HepG2 (cell line): ENCODE results near the gene CHST3. TPM values are rescaled to one million over a fixed set of nuclear protein-coding genes. Genes with fewer than 3 reads are reported as not detected.

Experiments used
- ARHGAP35 ChIP-seq: sonication (generic); formaldehyde crosslinking; IDR thresholded peaks from 2 replicates; pipeline ENCODE4 v1.9.0; 2022; ENCODE audit warnings: mild to moderate bottlenecking, inconsistent platforms, moderate library complexity, missing genetic modification reagents, borderline replicate concordance
- BCL3 ChIP-seq: sonication (generic); formaldehyde crosslinking; IDR thresholded peaks from 2 replicates; pipeline ENCODE4 v1.5.1; 2020; ENCODE audit warnings: mild to moderate bottlenecking, missing genetic modification reagents, moderate library complexity
- CCDC6 ChIP-seq: sonication (generic); formaldehyde crosslinking; IDR thresholded peaks from 2 replicates; pipeline ENCODE4 v1.8.1; 2022; ENCODE audit warnings: mild to moderate bottlenecking, missing genetic modification reagents, moderate library complexity
- FOXK1 ChIP-seq: sonication (generic); formaldehyde crosslinking; IDR thresholded peaks from 2 replicates; pipeline ENCODE4 v1.4.0; 2020; ENCODE audit warnings: low read depth, missing genetic modification reagents, borderline replicate concordance
- HIVEP1 ChIP-seq: sonication (generic); formaldehyde crosslinking; IDR thresholded peaks from 2 replicates; pipeline ENCODE4 v1.4.0; 2020; ENCODE audit warnings: mild to moderate bottlenecking, missing genetic modification reagents
- HNF4G ChIP-seq, 2 experiments: sonication (generic) in 1 of 2; formaldehyde crosslinking in 1 of 2; IDR thresholded peaks; 2 replicates each; pipeline versions ENCODE4 v1.4.0 to v1.6.1; 2011 to 2020; ENCODE audit warnings: borderline replicate concordance in 2 of 2, low read depth in 2 of 2, mild to moderate bottlenecking in 2 of 2, low read length in 1 of 2, missing genetic modification reagents in 1 of 2, moderate library complexity in 1 of 2
- IRF2 ChIP-seq: IDR thresholded peaks from 2 replicates; pipeline ENCODE4 v1.6.1; 2018; ENCODE audit warnings: missing genetic modification reagents, missing compliant biosample characterization
- KDM4B ChIP-seq: sonication (generic); formaldehyde crosslinking; IDR thresholded peaks from 2 replicates; pipeline ENCODE4 v1.4.0; 2020; ENCODE audit warnings: missing genetic modification reagents
- KDM5A ChIP-seq: fragments of 200-600 bp; sonication (generic); IDR thresholded peaks from 2 replicates; pipeline ENCODE4 v1.7.0; 2018; ENCODE audit warnings: antibody characterized with exemption, mild to moderate bottlenecking, low read length, borderline replicate concordance
- NFAT5 ChIP-seq: sonication (generic); formaldehyde crosslinking; IDR thresholded peaks from 2 replicates; pipeline ENCODE4 v1.4.0; 2020; ENCODE audit warnings: missing genetic modification reagents
- PAWR ChIP-seq: sonication (generic); formaldehyde crosslinking; IDR thresholded peaks from 2 replicates; pipeline ENCODE4 v1.4.0; 2020; ENCODE audit warnings: missing genetic modification reagents, mild to moderate bottlenecking, borderline replicate concordance
- RFX1 ChIP-seq: fragments of 450-650 bp; IDR thresholded peaks from 2 replicates; pipeline ENCODE4 v1.6.1; 2017
- SP5 ChIP-seq: IDR thresholded peaks from 2 replicates; pipeline ENCODE4 v1.6.1; 2016; ENCODE audit warnings: low read depth, borderline replicate concordance
- TIGD3 ChIP-seq: sonication (generic); formaldehyde crosslinking; IDR thresholded peaks from 2 replicates; pipeline ENCODE4 v1.5.1; 2020; ENCODE audit warnings: mild to moderate bottlenecking, missing genetic modification reagents, borderline replicate concordance
- YEATS4 ChIP-seq: sonication (generic); formaldehyde crosslinking; IDR thresholded peaks from 2 replicates; pipeline ENCODE4 v1.4.0; 2020; ENCODE audit warnings: missing genetic modification reagents, borderline replicate concordance
- ZNF317 ChIP-seq: sonication (generic); formaldehyde crosslinking; IDR thresholded peaks from 2 replicates; pipeline ENCODE4 v1.5.0; 2020; ENCODE audit warnings: mild to moderate bottlenecking, missing genetic modification reagents
- ZNF501 ChIP-seq: sonication (generic); formaldehyde crosslinking; IDR thresholded peaks from 2 replicates; pipeline ENCODE4 v1.5.1; 2020; ENCODE audit warnings: mild to moderate bottlenecking, moderate library complexity, missing genetic modification reagents
- ZNF547 ChIP-seq: sonication (generic); formaldehyde crosslinking; IDR thresholded peaks from 2 replicates; pipeline ENCODE4 v1.5.1; 2020; ENCODE audit warnings: mild to moderate bottlenecking, missing genetic modification reagents
- ZNF792 ChIP-seq: IDR thresholded peaks from 2 replicates; pipeline ENCODE4 v1.6.1; 2016
- polyA plus RNA-seq, 8 experiments: library from polyadenylated mRNA; depleted of rRNA in 3 of 8; stranded (reverse) in 7 of 8; unstranded in 1 of 8; fragments of >200 nt; fragmentation: Illumina TruSeq in 4 of 8; extraction: Trizol in 4 of 8; gene quantifications; 2 replicates each; pipeline versions ENCODE4 v1.2.1 to v1.2.3, GENCODE V29; 2011 to 2016; ENCODE audit warnings: low read depth in 4 of 8, missing spikeins in 1 of 8, mixed read lengths in 1 of 8; ENCODE audit not compliant: insufficient read depth in 1 of 8
- total RNA-seq, 5 experiments: library from RNA; depleted of rRNA; stranded (reverse); fragments of >200 nt; fragmentation: Illumina TruSeq; extraction: Trizol; gene quantifications; 2 replicates each; pipeline ENCODE4 v1.2.3, GENCODE V29; 2016; ENCODE audit warnings: low read depth in 1 of 5
- TF ChIP-seq, protein P1 (sequence below): sonication (generic); formaldehyde crosslinking; IDR thresholded peaks from 2 replicates; pipeline ENCODE4 v1.4.0; 2020; ENCODE audit warnings: mild to moderate bottlenecking, missing genetic modification reagents
- TF ChIP-seq, protein P2 (sequence below): sonication (generic); formaldehyde crosslinking; IDR thresholded peaks from 2 replicates; pipeline ENCODE4 v1.8.1; 2023; ENCODE audit warnings: missing genetic modification reagents, inconsistent platforms, borderline replicate concordance

CHST3 gene
- total and polyA plus RNA-seq, 2 of the 13 experiments (the other 11 are each of a cell fraction or from before 2014, with no cell fraction given), result 7.2 to 18.7 TPM

- TF ChIP-seq NFAT5, result no peak
- TF ChIP-seq TIGD3 (CRISPR knock-in tag), result no peak
- TF ChIP-seq KDM5A, result no peak
- no peak for TF ChIP-seq YEATS4 (CRISPR knock-in tag)
- no peak for TF ChIP-seq FOXK1 (CRISPR knock-in tag)
- TF ChIP-seq BCL3, result 0 out of 2 replicates have a peak, but pooled peaks have one; percentile 51
- TF ChIP-seq ZNF792, result no peak
- TF ChIP-seq CCDC6, result 0 out of 2 replicates have a peak, but pooled peaks have one; percentile 2
- TF ChIP-seq ARHGAP35 (CRISPR knock-in tag), result no peak
- TF ChIP-seq KDM4B (CRISPR knock-in tag), result no peak
- TF ChIP-seq ZNF547, result 0 out of 2 replicates have a peak, but pooled peaks have one; percentile 44
- no peak for TF ChIP-seq SP5 (CRISPR knock-in tag)
- TF ChIP-seq, protein P1, sequence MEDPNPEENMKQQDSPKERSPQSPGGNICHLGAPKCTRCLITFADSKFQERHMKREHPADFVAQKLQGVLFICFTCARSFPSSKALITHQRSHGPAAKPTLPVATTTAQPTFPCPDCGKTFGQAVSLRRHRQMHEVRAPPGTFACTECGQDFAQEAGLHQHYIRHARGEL (CRISPR knock-in tag), result no peak
- no peak for TF ChIP-seq HNF4G (IDR thresholded peaks at IDR 0.05; ENCODE audit: borderline replicate concordance, low read depth, low read length)
- TF ChIP-seq HNF4G (CRISPR knock-in tag; IDR thresholded peaks at IDR 0.05; ENCODE audit: borderline replicate concordance, low read depth), result no peak
- TF ChIP-seq ZNF317 (CRISPR knock-in tag), result no peak
- no peak for TF ChIP-seq HIVEP1 (CRISPR knock-in tag)
- TF ChIP-seq ZNF501 (CRISPR knock-in tag), result no peak
- TF ChIP-seq IRF2, result no peak
- no peak for TF ChIP-seq RFX1
- no peak for TF ChIP-seq PAWR (CRISPR knock-in tag)
- TF ChIP-seq, protein P2, sequence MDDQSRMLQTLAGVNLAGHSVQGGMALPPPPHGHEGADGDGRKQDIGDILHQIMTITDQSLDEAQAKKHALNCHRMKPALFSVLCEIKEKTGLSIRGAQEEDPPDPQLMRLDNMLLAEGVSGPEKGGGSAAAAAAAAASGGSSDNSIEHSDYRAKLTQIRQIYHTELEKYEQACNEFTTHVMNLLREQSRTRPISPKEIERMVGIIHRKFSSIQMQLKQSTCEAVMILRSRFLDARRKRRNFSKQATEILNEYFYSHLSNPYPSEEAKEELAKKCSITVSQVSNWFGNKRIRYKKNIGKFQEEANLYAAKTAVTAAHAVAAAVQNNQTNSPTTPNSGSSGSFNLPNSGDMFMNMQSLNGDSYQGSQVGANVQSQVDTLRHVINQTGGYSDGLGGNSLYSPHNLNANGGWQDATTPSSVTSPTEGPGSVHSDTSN (CRISPR knock-in tag), result no peak
Observed at GRCh38 chr10:71927159-71927558, 37.0 kb upstream of the CHST3 start (continued).
